OCI-LY7 (cell line): ENCODE measurements around the gene HAAO. TPM values are rescaled to one million over a fixed set of nuclear protein-coding genes. Genes with fewer than 3 reads are reported as not detected.

ENCODE experiments used
- BruUV-seq: library from RNA; stranded (reverse); fragments of 400-500 nt; replicated peaks from 2 replicates; lab custom pipeline; 2021; lab: Mats Ljungman, UMichigan
- CTCF ChIA-PET: fragments of 300-600 bp; sonication (Branson Sonifier 250); formaldehyde crosslinking; loops from one replicate; lab custom pipeline; 2022; ENCODE audit warnings: antibody characterized with exemption; ENCODE audit not compliant: unreplicated experiment; lab: Charles Lee
- POLR2A ChIA-PET: fragments of 300-600 bp; sonication (Branson Sonifier 250); formaldehyde crosslinking; loops from one replicate; lab custom pipeline; 2022; ENCODE audit warnings: antibody characterized with exemption; lab: Charles Lee
- DNase-seq: peaks from one replicate; pipeline ENCODE4 v3.0.0-alpha.2; 2015; ENCODE audit warnings: low spot score
- H2AFZ ChIP-seq: fragments of 200-600 bp; sonication (generic), shearing (Covaris generic); 2 replicates; pipeline ENCODE4 v1.6.1; 2014; ENCODE audit warnings: mild to moderate bottlenecking, antibody characterized with exemption, low read length, moderate library complexity
- H3K27ac ChIP-seq: fragments of 200-600 bp; sonication (generic); 2 replicates; pipeline ENCODE4 v1.5.1; 2014; ENCODE audit warnings: mixed run types, low read depth, mild to moderate bottlenecking, moderate library complexity, low read length, inconsistent platforms; ENCODE audit not compliant: poor library complexity, severe bottlenecking
- H3K36me3 ChIP-seq: fragments of 200-600 bp; sonication (generic); 2 replicates; pipeline ENCODE4 v1.6.1; 2014; ENCODE audit warnings: mild to moderate bottlenecking, antibody characterized with exemption, low read length, moderate library complexity, mixed read lengths; ENCODE audit not compliant: insufficient read depth
- H3K4me1 ChIP-seq: fragments of 200-600 bp; sonication (generic); 2 replicates; pipeline ENCODE4 v1.5.1; 2014; ENCODE audit warnings: mild to moderate bottlenecking, low read length; ENCODE audit not compliant: insufficient read depth, poor library complexity, severe bottlenecking
- H3K4me2 ChIP-seq: fragments of 200-600 bp; sonication (generic); 2 replicates; pipeline ENCODE4 v1.6.1; 2014; ENCODE audit warnings: mild to moderate bottlenecking, low read length
- H3K4me3 ChIP-seq: fragments of 200-600 bp; sonication (generic); 2 replicates; pipeline ENCODE4 v1.5.1; 2014; ENCODE audit warnings: mild to moderate bottlenecking, low read depth, low read length; ENCODE audit not compliant: poor library complexity, severe bottlenecking
- H3K79me2 ChIP-seq: fragments of 200-600 bp; sonication (generic); 2 replicates; pipeline ENCODE4 v1.6.1; 2016; ENCODE audit warnings: low read depth, mild to moderate bottlenecking, low read length, moderate library complexity, mixed read lengths; ENCODE audit not compliant: insufficient read depth
- H3K9me2 ChIP-seq: fragments of 200-600 bp; sonication (generic); 2 replicates; pipeline ENCODE4 v1.6.1; 2016; ENCODE audit warnings: mild to moderate bottlenecking, low read length, mixed read lengths; ENCODE audit not compliant: insufficient read depth
- H3K9me3 ChIP-seq: fragments of 200-600 bp; sonication (generic); 2 replicates; pipeline ENCODE4 v1.6.1; 2014; ENCODE audit warnings: mild to moderate bottlenecking, mixed run types, low read length, mixed read lengths
- H4K20me1 ChIP-seq: fragments of 200-600 bp; sonication (generic); 2 replicates; pipeline ENCODE4 v1.6.1; 2014; ENCODE audit warnings: mild to moderate bottlenecking, antibody characterized with exemption, low read length, moderate library complexity, mixed read lengths; ENCODE audit not compliant: insufficient read depth
- CTCF ChIP-seq: fragments of 200-600 bp; sonication (generic); conservative IDR thresholded peaks from 2 replicates; pipeline ENCODE4 v1.5.1; 2014; ENCODE audit warnings: mild to moderate bottlenecking, antibody characterized with exemption, low read length, moderate library complexity, mixed read lengths
- EZH2phosphoT487 ChIP-seq: fragments of 200-600 bp; sonication (generic); IDR thresholded peaks from 2 replicates; pipeline ENCODE4 v1.6.1; 2018; ENCODE audit warnings: low read depth, borderline replicate concordance, mild to moderate bottlenecking, mixed run types, antibody characterized with exemption, low read length, moderate library complexity, mixed read lengths
- intact Hi-C: fragments of 100-400 bp; cut with micrococcal nuclease; formaldehyde crosslinking; loops from one replicate; pipeline ENCODE4 v1.10.0; 2022; ENCODE audit not compliant: unreplicated experiment
- total RNA-seq, 2 experiments: library from RNA; depleted of rRNA in 1 of 2; stranded (reverse); fragments of >200 nt in 1 of 2; shearing (Covaris generic) in 1 of 2; gene quantifications; 2 replicates each; pipeline ENCODE4 v1.2.3, GENCODE V29; 2014 to 2022

The HAAO gene
- total RNA-seq, 2 experiments from 2014 or later = not detected

GRCh38 chr2:42783511-42783910 lies 8.9 kb downstream of the HAAO start:
- no peak for TF ChIP-seq CTCF
- no peak for TF ChIP-seq EZH2phosphoT487
- Histone ChIP-seq H3K9me3 (0 out of 2 replicates have a peak, but pooled peaks cover 4% of the 10 kb centered on the region), H4K20me1 (no peaks in the 10 kb centered on the region), H3K9me2 (no peaks in the 10 kb centered on the region), H2AFZ (no peak overlapping the region), H3K27ac (no peak overlapping the region), H3K79me2 (no peaks in the 10 kb centered on the region), H3K4me3 (no peak overlapping the region), H3K36me3 (no peaks in the 10 kb centered on the region), H3K4me2 (no peak overlapping the region), H3K4me1 (no peaks in the 10 kb centered on the region)
- ChIA-PET CTCF (no interaction called here), POLR2A (interaction anchor here (0.6 to 0.9 kb wide), 2 partner anchors 13 to 464 kb away, joined by 3 read pairs; no protein-coding TSS in a partner anchor)
- no peak for DNase-seq
- BruUV-seq = no TSS peak
- intact Hi-C loops = no loop called here

- H3K27ac ChIP-seq = no peak overlapping the region
- POLR2A ChIA-PET = interaction anchor here (0.7 kb wide), 1 partner anchor 39 kb away, joined by 3 read pairs; no protein-coding TSS in a partner anchor
- H2AFZ ChIP-seq = no peak overlapping the region
- H3K4me1 ChIP-seq = no peaks in the 10 kb centered on the region
- no TSS peak for BruUV-seq
- H3K4me3 ChIP-seq = no peak overlapping the region
- TF ChIP-seq CTCF (no peak), EZH2phosphoT487 (no peak)
- no peaks in the 10 kb centered on the region for H4K20me1 ChIP-seq
- peaks cover 7% of the 10 kb centered on the region; the same call in 1 of the 2 replicates for H3K9me3 ChIP-seq
- intact Hi-C loops = no loop called here
- no peak overlapping the region for H3K4me2 ChIP-seq
- CTCF ChIA-PET = no interaction called here
- H3K79me2 ChIP-seq = no peaks in the 10 kb centered on the region
- no peaks in the 10 kb centered on the region for H3K9me2 ChIP-seq
- no peak for DNase-seq
- no peaks in the 10 kb centered on the region for H3K36me3 ChIP-seq
Measured at GRCh38 chr2:42781181-42781580, 11.2 kb downstream of the HAAO start.

GRCh38 chr2:42777883-42778805 lies 14.2 kb downstream of the HAAO start:
- no peaks in the 10 kb centered on the region for H3K9me2 ChIP-seq
- H4K20me1 ChIP-seq = no peaks in the 10 kb centered on the region
- no peaks in the 10 kb centered on the region for H3K79me2 ChIP-seq
- H3K36me3 ChIP-seq = no peaks in the 10 kb centered on the region
- BruUV-seq = no TSS peak
- H3K4me3 ChIP-seq = no peak overlapping the region
- no peak overlapping the region for H3K27ac ChIP-seq
- TF ChIP-seq CTCF (no peak), EZH2phosphoT487 (no peak)
- ChIA-PET CTCF (no interaction called here), POLR2A (interaction anchor here (0.7 kb wide), 1 partner anchor 732 kb away, joined by 8 read pairs; no protein-coding TSS in a partner anchor)
- peaks cover 7% of the 10 kb centered on the region; the same call in 1 of the 2 replicates for H3K9me3 ChIP-seq
- peak; percentile 18 for DNase-seq
- no peak overlapping the region for H2AFZ ChIP-seq
- no peaks in the 10 kb centered on the region for H3K4me1 ChIP-seq
- no peak overlapping the region for H3K4me2 ChIP-seq
- intact Hi-C loops = no loop called here
